Activated naive CD8-positive, alpha-beta T cell treated with anti-CD3 and anti-CD28 coated beads, Interleukin-2, amount 50 U/mL, for 16 hours (primary cell): ENCODE measurements around the gene TTN.

Source experiments
- DNase-seq: peaks from one replicate; pipeline ENCODE4 v3.0.0-alpha.2; 2020; ENCODE audit warnings: low read depth, low spot score

TTN gene

GRCh38 chr2:178807227-178808008 is at the start of gene TTN:
TTN (minus strand) TSS chr2:178807423; CDS start chr2:178804642, 2,781 bp downstream.
- DNase-seq, result no peak

GRCh38 chr2:178855151-178855550 is 47.9 kb upstream of the TTN start:
- DNase-seq, result no peak

GRCh38 chr2:178848335-178848734 is 41.1 kb upstream of the TTN start:
- no peak for DNase-seq

DNA sequence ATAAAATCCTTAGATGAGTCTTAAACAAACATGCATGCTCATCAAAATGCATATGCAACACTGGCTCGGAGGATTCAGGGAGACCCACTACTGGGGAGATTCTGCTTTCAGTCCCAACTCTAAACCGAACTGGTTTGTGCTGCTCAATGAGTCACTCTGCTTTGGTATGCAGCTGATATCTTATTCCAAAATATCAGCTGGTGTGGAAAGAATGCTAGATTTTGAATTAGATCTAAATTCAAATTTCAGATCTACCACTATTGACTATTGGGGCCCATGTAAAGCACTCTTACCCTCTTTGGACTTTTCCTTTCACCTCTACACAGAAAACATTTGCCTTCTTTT is 39.2 kb upstream of the TTN start:
- DNase-seq, result no peak

GRCh38 chr2:178845566-178846457 is 38.6 kb upstream of the TTN start:
- DNase-seq, result no peak

- DNase-seq, result no peak
Observed at GRCh38 chr2:178844701-178845100, 37.5 kb upstream of the TTN start.

DNA sequence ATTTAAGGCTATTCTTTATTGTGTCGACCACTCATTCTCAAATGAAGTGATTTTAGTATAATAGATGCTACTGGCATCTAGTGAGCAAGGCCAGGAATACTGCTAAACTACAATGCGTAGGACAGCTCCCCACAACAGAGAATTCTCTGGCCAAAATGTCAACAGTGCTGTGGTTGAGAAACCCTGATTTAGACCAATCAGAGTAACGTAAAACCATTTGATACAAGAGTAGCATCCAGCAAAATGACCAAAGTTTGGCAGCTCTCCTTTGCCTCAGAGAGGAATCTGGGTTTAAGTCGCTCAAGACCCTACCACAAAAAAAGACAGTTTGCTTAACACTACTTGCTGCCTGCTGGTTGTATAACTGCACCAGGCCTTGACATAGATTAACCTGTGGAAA is 37.0 kb upstream of the TTN start:
- no peak for DNase-seq

- no peak for DNase-seq
Observed at GRCh38 chr2:178843697-178844096, 36.5 kb upstream of the TTN start.

GRCh38 chr2:178836807-178837206 is 29.6 kb upstream of the TTN start:
- DNase-seq, result no peak

GRCh38 chr2:178834086-178834485 is 26.9 kb upstream of the TTN start:
- DNase-seq, result no peak

GRCh38 chr2:178833382-178833781 is 26.2 kb upstream of the TTN start:
- no peak for DNase-seq

GRCh38 chr2:178830451-178830850 is 23.2 kb upstream of the TTN start:
- DNase-seq, result no peak

DNA sequence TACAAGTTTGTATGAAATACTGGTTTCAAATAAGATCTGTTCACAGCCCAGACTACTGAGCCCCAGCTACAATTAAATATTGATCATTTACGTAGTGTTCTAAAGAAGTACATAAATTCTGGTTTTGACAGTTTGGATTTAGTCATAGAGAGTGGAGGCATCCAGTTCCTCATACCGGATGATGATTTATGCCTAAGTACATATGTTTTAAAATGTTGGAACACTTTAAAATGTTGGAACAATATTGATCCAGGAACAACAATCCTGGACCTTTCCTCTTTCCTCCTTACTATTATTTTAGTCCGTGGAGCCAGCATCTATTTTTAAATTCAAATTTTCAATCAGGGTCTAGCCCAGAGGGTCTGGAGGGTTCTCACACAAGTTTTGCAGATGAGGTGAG is 22.8 kb upstream of the TTN start:
- DNase-seq, result no peak

GRCh38 chr2:178829299-178829960 is 22.2 kb upstream of the TTN start:
- no peak for DNase-seq

DNA sequence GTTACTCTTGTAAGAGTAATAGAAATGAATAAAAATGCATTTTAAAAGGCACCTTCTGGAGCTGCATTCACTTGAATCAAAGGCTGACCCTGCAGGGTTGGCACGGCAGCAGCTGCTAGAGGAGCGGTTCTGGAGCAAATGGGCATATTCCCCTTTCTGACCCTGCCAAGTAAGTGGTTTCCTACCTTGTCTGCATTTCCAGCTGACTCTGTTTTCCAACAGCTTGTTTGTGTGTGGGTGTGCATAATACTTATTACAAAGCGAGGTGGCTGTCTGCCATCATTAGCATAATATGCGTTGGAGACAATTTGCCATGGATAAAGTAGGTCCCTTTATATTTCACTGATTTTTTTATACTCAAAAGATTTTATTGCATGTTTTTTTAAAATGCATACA is 21.3 kb upstream of the TTN start:
- no peak for DNase-seq

GRCh38 chr2:178827739-178828485 is 20.7 kb upstream of the TTN start:
- DNase-seq, result no peak

DNA sequence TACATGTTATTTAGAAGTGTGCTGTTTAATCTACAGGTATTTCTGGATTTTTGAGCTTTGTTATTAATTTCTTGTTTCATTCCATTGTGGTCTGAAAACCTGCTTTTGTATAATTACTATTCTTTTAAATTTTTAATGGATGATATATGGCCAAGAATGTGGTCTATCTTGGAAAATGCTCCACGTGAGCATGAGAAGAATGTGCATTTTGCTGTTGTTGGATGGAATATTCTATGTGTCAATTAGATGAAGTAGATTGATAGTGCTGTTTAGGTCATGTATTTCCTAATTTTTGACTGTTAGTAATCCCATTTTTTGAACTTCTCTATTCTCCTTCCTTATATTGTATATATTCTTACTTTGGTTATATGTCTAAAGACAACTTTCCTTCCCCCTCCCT is 19.9 kb upstream of the TTN start:
- DNase-seq, result no peak

DNA sequence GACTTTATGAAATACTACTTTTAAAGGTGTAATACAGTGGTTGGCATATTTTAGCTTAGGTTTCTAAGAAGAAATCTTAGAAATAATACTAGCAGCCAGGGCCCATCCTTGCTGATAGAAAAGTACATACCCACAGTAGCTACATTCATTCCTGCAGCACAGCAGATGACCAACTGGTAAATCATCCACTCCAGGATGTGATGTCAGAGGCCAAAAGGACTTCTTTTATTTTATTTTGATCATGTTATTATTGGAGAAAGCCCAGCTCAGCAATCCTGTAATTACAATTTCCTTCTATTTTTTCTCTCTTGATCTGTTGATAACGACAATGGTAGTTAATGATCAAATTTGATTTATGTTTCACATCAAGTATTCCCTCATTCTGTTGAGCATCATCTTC is 18.0 kb upstream of the TTN start:
- no peak for DNase-seq

- DNase-seq, result no peak
Observed at GRCh38 chr2:178824181-178824580, 17.0 kb upstream of the TTN start.

DNA sequence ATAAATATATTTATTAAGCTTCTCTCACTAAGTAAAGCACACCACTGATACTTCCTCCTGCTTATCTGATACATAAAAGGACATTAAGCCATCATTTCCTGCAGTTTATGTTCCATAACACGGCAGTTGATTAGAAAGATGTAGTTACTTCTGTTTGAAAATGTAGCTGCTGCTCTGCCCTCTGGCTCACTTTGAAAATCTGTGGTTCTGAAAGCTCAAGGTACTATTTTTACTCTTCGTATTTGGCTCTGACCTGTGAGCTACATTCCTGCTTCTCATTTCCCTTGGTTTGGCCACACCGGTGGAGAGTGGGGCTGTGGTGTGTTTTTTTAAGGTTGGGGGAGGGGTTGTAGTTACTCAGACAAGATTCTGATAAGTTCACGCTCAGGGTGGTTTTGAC is 12.8 kb upstream of the TTN start:
- no peak for DNase-seq

DNA sequence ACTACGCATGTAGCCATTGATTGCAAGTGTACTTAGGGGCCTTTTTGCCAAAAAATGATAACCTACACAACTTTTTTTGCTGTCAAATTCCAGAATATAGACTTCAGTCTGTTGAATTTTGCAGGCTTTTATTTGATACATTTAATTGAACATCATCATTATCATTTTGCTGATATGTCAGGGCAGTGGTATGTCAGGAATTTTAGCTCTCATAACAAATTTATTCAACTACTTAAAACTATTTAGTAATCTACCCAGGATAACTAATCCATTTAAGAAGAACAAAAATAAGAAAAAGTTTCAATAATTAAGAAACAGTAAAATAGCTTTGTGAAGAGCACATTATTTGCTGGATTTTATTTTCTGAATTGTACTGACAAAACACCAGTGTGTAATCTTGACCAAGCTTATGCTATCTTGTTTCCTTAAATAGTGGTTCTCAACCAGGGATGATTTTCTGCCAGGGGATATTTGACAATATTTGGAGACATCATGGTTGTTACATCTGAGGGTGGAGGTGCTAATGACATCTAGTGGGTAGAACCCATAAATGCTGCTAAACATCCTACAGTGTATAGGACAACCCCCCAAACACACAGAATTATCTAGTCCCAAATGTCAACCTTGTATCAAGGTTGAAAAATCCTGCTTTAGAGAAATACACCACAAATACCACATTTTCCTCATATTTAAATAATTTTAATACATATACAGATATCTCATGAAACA is 12.1 kb upstream of the TTN start:
- no peak for DNase-seq
